Thyroid gland (tissue), 4 donors: Measurements from ENCODE around the gene KRABD2.

Experiments used
- DNase-seq, 2 donors: peaks; one replicate each; pipeline ENCODE4 v3.0.0-alpha.2; 2019
- H3K27ac ChIP-seq, 3 donors: fragments of 200-600 bp; sonication (generic); 1 replicate in 2 of 3; 2 replicates in 1 of 3; pipeline ENCODE4 v1.5.1; 2016 to 2019; ENCODE audit warnings: mild to moderate bottlenecking in 1 of 3, moderate library complexity in 1 of 3
- H3K27me3 ChIP-seq: fragments of 200-600 bp; sonication (generic); one replicate; pipeline ENCODE4 v1.5.1; 2019
- H3K36me3 ChIP-seq, 2 donors: fragments of 200-600 bp; sonication (generic); one replicate each; pipeline ENCODE4 v1.5.1; 2016 to 2019
- H3K4me1 ChIP-seq, 2 donors: fragments of 200-600 bp; sonication (generic); one replicate each; pipeline ENCODE4 v1.5.1; 2017 to 2019
- H3K4me3 ChIP-seq, 3 donors: fragments of 200-600 bp; sonication (generic); replicated peaks in 1 of 3; 1 replicate in 2 of 3; 2 replicates in 1 of 3; pipeline ENCODE4 v1.5.1; 2016; ENCODE audit warnings: mild to moderate bottlenecking in 1 of 3
- H3K9me3 ChIP-seq: fragments of 200-600 bp; sonication (generic); one replicate; pipeline ENCODE4 v1.5.1; 2017
- POLR2A ChIP-seq, 2 donors: fragments of 450-650 bp; IDR thresholded peaks; one replicate each; pipeline ENCODE4 v1.6.1; 2017; ENCODE audit warnings: antibody characterized with exemption in 2 of 2, mild to moderate bottlenecking in 2 of 2, moderate library complexity in 1 of 2
- WGBS, 2 donors: methylation state at CpG; one replicate each; pipeline ENCODE4 v1.1.5; 2017; 5-methylcytosine and 5-hydroxymethylcytosine counted together
- intact Hi-C: fragments of 100-400 bp; cut with DNase I; formaldehyde crosslinking; loops from one replicate; pipeline ENCODE4 v1.15.1; 2023
- TF ChIP-seq, protein P1 (sequence below), 6 experiments: fragments of 200-600 bp in 3 of 6; fragments of 450-650 bp in 3 of 6; sonication (generic) in 3 of 6; IDR thresholded peaks; one replicate each; pipeline ENCODE4 v1.5.1; 2016 to 2019; ENCODE audit warnings: antibody characterized with exemption in 6 of 6, mild to moderate bottlenecking in 2 of 6, inconsistent platforms in 1 of 6, moderate library complexity in 1 of 6

The KRABD2 gene

DNA sequence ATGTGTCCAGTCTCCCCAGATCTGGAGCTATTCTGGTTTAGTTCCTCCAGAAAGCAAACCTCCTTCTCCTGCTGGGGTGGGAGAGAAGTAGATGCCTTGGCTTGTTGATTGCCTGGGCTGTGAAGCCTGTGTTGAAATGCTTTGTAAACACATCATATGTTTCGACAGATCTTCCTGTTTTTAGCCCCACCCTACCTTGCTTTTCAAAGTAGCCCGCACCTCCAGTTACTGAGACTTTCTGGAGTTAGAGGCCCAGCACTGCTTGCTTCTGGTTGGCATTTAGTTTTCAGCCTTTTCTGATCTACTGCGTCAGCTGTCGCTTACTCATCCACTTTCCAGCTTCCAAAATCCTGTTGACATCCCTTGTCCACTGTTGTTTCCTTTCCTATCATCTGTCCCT is 41.3 kb upstream of the KRABD2 start:
- no peak overlapping the region for H3K27ac ChIP-seq
- H3K4me3 ChIP-seq: no peak overlapping the region

DNA sequence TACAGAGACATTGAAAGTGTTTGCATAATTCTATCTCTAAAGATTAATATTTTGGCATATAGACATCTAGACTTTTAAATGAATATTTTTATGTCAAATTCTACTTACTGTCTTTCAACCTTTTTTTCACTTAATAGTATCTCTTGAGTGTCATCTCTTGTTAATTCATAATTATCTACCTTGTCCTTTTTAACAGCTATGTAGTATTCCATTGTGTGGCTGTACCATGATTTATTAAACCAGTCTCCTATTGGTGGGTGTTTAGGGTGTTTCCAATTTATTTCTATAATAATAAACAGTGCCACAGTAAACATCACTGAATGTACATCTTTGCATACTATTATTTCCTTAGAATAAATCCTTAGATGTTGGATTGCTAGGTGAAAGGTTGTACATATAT is 37.4 kb upstream of the KRABD2 start:
- Histone ChIP-seq H3K36me3 (no peaks in the 10 kb centered on the region), H3K4me3 (no peak overlapping the region), H3K27me3 (no peaks in the 10 kb centered on the region), H3K9me3 (no peaks in the 10 kb centered on the region), H3K27ac (no peak overlapping the region), H3K4me1 (peaks cover 0 to 3% of the 10 kb centered on the region in 2 donors)
- TF ChIP-seq, protein P1, sequence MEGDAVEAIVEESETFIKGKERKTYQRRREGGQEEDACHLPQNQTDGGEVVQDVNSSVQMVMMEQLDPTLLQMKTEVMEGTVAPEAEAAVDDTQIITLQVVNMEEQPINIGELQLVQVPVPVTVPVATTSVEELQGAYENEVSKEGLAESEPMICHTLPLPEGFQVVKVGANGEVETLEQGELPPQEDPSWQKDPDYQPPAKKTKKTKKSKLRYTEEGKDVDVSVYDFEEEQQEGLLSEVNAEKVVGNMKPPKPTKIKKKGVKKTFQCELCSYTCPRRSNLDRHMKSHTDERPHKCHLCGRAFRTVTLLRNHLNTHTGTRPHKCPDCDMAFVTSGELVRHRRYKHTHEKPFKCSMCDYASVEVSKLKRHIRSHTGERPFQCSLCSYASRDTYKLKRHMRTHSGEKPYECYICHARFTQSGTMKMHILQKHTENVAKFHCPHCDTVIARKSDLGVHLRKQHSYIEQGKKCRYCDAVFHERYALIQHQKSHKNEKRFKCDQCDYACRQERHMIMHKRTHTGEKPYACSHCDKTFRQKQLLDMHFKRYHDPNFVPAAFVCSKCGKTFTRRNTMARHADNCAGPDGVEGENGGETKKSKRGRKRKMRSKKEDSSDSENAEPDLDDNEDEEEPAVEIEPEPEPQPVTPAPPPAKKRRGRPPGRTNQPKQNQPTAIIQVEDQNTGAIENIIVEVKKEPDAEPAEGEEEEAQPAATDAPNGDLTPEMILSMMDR (IDR thresholded peaks at IDR 0.05): no peak
- no peak for TF ChIP-seq POLR2A (IDR thresholded peaks at IDR 0.05)
- no peak for DNase-seq
- intact Hi-C loops: loop anchor here (5.0 kb wide), 1 partner anchor 333 kb away; no protein-coding TSS in a partner anchor

More for the DNA sequence above, 41.3 kb upstream of the KRABD2 start:
- intact Hi-C loops: no loop called here
- H3K4me1 ChIP-seq: peaks cover 0 to 26% of the 10 kb centered on the region in 2 donors
- TF ChIP-seq, protein P1 (IDR thresholded peaks at IDR 0.05): no peak
- TF ChIP-seq POLR2A (IDR thresholded peaks at IDR 0.05): no peak
- DNase-seq: no peak
- H3K36me3 ChIP-seq: no peaks in the 10 kb centered on the region
- no peaks in the 10 kb centered on the region for H3K27me3 ChIP-seq
- 86 to 91% methylated on average over 4 of the region's 4 CpGs for WGBS, 2 donors
- H3K9me3 ChIP-seq: no peaks in the 10 kb centered on the region

DNA sequence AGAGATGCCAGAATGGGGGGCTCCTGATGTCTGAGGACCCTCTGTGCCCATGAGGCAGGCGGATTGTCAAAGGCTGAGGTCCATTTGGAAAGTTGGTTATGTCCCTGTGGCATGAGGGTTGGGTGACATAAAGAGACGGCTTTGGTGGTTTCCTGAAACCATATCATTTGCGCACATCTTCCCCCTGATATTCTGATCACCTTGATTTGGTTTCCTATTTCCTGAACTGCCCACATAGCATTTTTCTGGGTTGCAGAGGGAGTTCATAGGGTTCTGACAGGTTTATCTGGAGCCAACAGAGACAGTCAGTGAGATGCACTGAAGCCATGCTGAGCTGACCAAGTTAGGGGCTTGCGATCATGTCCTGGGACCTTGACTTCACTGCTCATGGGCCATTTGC is 36.8 kb upstream of the KRABD2 start:
- DNase-seq: no peak
- WGBS, 2 donors: 68 to 84% methylated on average over 4 of the region's 4 CpGs
- Histone ChIP-seq H3K36me3 (no peaks in the 10 kb centered on the region), H3K9me3 (no peaks in the 10 kb centered on the region), H3K27me3 (no peaks in the 10 kb centered on the region), H3K4me1 (peaks cover 3 to 4% of the 10 kb centered on the region in 2 donors), H3K27ac (no peak overlapping the region), H3K4me3 (no peak overlapping the region)
- intact Hi-C loops: loop anchor here (5.0 kb wide), 1 partner anchor 334 kb away; no protein-coding TSS in a partner anchor
- TF ChIP-seq, protein P1 (IDR thresholded peaks at IDR 0.05): no peak
- TF ChIP-seq POLR2A (IDR thresholded peaks at IDR 0.05): no peak

DNA sequence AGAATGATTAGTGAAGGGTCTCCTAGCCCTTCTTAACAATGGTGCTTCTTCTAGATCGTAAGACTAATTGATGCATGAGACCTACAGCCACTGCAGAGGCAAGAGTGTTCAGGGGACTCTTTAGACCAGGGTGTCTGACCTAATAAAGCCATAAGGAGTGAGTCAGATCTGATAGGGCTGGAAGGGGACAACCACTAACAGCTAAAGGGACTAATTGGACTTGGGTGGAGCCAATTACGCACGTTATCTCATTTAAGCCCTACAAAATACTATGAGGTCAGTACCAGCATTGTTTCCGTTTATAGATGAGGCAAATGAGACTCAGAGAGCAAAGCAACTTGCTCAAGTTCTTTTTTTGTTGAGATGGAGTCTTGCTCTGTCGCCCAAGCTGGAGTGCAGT is 35.6 kb upstream of the KRABD2 start:
- TF ChIP-seq, protein P1 (IDR thresholded peaks at IDR 0.05): no peak
- no peak for TF ChIP-seq POLR2A (IDR thresholded peaks at IDR 0.05)
- no peaks in the 10 kb centered on the region for H3K27me3 ChIP-seq
- intact Hi-C loops: loop anchor here (5.0 kb wide), 1 partner anchor 335 kb away; no protein-coding TSS in a partner anchor
- no peaks in the 10 kb centered on the region for H3K9me3 ChIP-seq
- no peaks in the 10 kb centered on the region for H3K36me3 ChIP-seq
- H3K27ac ChIP-seq: no peak overlapping the region
- WGBS, 2 donors: 89 to 94% methylated on average over 5 of the region's 5 CpGs
- H3K4me3 ChIP-seq: no peak overlapping the region
- DNase-seq: no peak
- peaks cover 6 to 11% of the 10 kb centered on the region in 2 donors for H3K4me1 ChIP-seq

DNA sequence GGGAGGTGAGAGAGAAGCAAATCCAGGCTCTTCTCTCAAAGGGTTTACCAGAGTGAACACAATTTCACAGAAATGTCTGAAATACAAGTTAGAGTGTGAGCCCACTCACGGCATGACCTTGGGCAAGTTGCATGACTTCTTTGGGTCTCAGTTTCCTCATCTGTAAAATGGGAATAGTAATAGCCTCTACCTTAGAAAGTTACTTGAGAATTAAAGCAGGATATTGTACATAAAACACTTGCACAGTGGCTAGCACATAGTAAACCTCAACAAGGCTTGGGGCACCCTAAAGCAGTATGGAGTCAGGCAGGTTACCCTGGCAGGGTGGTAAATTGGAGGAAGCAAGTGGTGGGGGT is 34.4 kb upstream of the KRABD2 start:
- Histone ChIP-seq H3K27me3 (no peaks in the 10 kb centered on the region), H3K4me1 (peaks cover 6 to 11% of the 10 kb centered on the region in 2 donors), H3K9me3 (no peaks in the 10 kb centered on the region), H3K4me3 (no peak overlapping the region), H3K36me3 (no peaks in the 10 kb centered on the region), H3K27ac (no peak overlapping the region)
- 79 to 86% methylated on average over 1 of the region's 1 CpG for WGBS, 2 donors
- intact Hi-C loops: loop anchor here (5.0 kb wide), 1 partner anchor 336 kb away; no protein-coding TSS in a partner anchor
- TF ChIP-seq, protein P1 (IDR thresholded peaks at IDR 0.05): no peak
- TF ChIP-seq POLR2A (IDR thresholded peaks at IDR 0.05): no peak
- DNase-seq: no peak
